ENCODE measurements around the gene MFRP.

DNA sequence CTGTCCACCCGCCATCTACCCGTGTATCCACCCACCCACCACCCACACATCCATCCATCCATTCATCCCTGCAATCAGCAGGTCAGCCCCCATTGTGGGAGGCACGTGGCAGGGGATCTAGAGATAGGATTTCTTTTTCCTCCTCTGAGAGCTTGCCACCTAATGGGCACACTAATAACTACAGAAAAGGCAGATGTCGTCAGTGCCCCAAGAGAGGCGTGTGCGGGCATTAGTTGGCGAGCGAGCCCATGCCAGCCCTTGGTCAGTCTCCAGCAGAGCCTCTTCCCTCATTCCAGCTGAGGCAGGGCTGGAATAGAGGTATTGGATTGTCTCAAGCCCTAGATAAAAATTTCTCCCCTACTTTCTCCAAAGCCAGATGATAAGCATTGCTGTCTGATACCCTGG, 25.3 kb upstream of the MFRP start:
- TF ChIP-seq, protein P1, sequence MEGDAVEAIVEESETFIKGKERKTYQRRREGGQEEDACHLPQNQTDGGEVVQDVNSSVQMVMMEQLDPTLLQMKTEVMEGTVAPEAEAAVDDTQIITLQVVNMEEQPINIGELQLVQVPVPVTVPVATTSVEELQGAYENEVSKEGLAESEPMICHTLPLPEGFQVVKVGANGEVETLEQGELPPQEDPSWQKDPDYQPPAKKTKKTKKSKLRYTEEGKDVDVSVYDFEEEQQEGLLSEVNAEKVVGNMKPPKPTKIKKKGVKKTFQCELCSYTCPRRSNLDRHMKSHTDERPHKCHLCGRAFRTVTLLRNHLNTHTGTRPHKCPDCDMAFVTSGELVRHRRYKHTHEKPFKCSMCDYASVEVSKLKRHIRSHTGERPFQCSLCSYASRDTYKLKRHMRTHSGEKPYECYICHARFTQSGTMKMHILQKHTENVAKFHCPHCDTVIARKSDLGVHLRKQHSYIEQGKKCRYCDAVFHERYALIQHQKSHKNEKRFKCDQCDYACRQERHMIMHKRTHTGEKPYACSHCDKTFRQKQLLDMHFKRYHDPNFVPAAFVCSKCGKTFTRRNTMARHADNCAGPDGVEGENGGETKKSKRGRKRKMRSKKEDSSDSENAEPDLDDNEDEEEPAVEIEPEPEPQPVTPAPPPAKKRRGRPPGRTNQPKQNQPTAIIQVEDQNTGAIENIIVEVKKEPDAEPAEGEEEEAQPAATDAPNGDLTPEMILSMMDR (IDR thresholded peaks at IDR 0.05 in 8 of 11, conservative IDR thresholded peaks at IDR 0.05 in 3 of 11), result no peak
- no peak for TF ChIP-seq POLR2AphosphoS5 (IDR thresholded peaks at IDR 0.05)
- TF ChIP-seq POLR2A (IDR thresholded peaks at IDR 0.05), result no peak
